Adrenal gland (tissue), 5 donors: ENCODE measurements around the gene TMCC1.

Experiments used
- CTCF ChIP-seq, 6 experiments: fragments of 450-650 bp in 4 of 6; fragments of 200-600 bp in 2 of 6; sonication (generic) in 1 of 6; IDR thresholded peaks; 1 replicate in 5 of 6; 2 replicates in 1 of 6; pipeline versions ENCODE4 v1.5.1 to v1.8.0; 2016 to 2021; ENCODE audit warnings: antibody characterized with exemption in 6 of 6, mild to moderate bottlenecking in 2 of 6, moderate library complexity in 1 of 6
- POLR2A ChIP-seq, 2 donors: fragments of 450-650 bp; IDR thresholded peaks; one replicate each; pipeline ENCODE4 v1.6.1; 2017; ENCODE audit warnings: antibody characterized with exemption in 2 of 2, mild to moderate bottlenecking in 2 of 2, moderate library complexity in 1 of 2
- donor health status: DM: no; HTN: no; CAD: no.

GRCh38 chr3:129840707-129841360 is 52.7 kb downstream of the TMCC1 start:
- TF ChIP-seq CTCF (IDR thresholded peaks at IDR 0.05) (no peak), POLR2A (IDR thresholded peaks at IDR 0.05) (no peak)
